ENCODE measurements around the gene PPIH.

Gene PPIH

GRCh38 chr1:42676534-42677087 lies 18.4 kb downstream of the PPIH start:
- Histone ChIP-seq H3K4me3 (ENCODE audit: low read depth in 1 of 2, low read length in 1 of 2) (no peak overlapping the region), H3K4me1 (ENCODE audit: control insufficient read depth in 1 of 2, insufficient read depth in 1 of 2, low read depth in 1 of 2, low read length in 1 of 2) (peaks cover 9 to 14% of the 10 kb centered on the region in 2 experiments), H3K9me3 (no peaks in the 10 kb centered on the region), H3K36me3 (peaks cover 18% of the 10 kb centered on the region), H3K27me3 (no peaks in the 10 kb centered on the region), H3K27ac (no peak overlapping the region)
- TF ChIP-seq CTCF (IDR thresholded peaks at IDR 0.05): no peak

GRCh38 chr1:42679364-42679983 lies 21.3 kb downstream of the PPIH start:
- Histone ChIP-seq H3K9me3 (no peaks in the 10 kb centered on the region), H3K27me3 (no peaks in the 10 kb centered on the region), H3K36me3 (peaks cover 17% of the 10 kb centered on the region), H3K27ac (no peak overlapping the region), H3K4me1 (ENCODE audit: control insufficient read depth in 1 of 2, insufficient read depth in 1 of 2, low read depth in 1 of 2, low read length in 1 of 2) (peaks cover 23 to 31% of the 10 kb centered on the region in 2 experiments), H3K4me3 (ENCODE audit: low read depth in 1 of 2, low read length in 1 of 2) (no peak overlapping the region)
- no peak for TF ChIP-seq CTCF (IDR thresholded peaks at IDR 0.05)

- no peaks in the 10 kb centered on the region for H3K27me3 ChIP-seq
- H3K9me3 ChIP-seq: no peaks in the 10 kb centered on the region
- peaks cover 29 to 31% of the 10 kb centered on the region in 2 experiments for H3K4me1 ChIP-seq (ENCODE audit: control insufficient read depth in 1 of 2, insufficient read depth in 1 of 2, low read depth in 1 of 2, low read length in 1 of 2)
- peaks cover 12% of the 10 kb centered on the region for H3K36me3 ChIP-seq
- no peak overlapping the region for H3K27ac ChIP-seq
- H3K4me3 ChIP-seq (ENCODE audit: low read depth in 1 of 2, low read length in 1 of 2): no peak overlapping the region
- TF ChIP-seq CTCF (IDR thresholded peaks at IDR 0.05): no peak
Measured at GRCh38 chr1:42680055-42680454, 21.8 kb downstream of the PPIH start.

- no peak overlapping the region for H3K27ac ChIP-seq
- no peak for TF ChIP-seq CTCF (IDR thresholded peaks at IDR 0.05)
- H3K36me3 ChIP-seq: peaks cover 1% of the 10 kb centered on the region
- peak overlapping the region; percentile 76 to 79 for H3K4me3 ChIP-seq (ENCODE audit: low read depth in 1 of 2, low read length in 1 of 2)
- no peaks in the 10 kb centered on the region for H3K27me3 ChIP-seq
- no peaks in the 10 kb centered on the region for H3K9me3 ChIP-seq
- peaks cover 31 to 34% of the 10 kb centered on the region in 2 experiments for H3K4me1 ChIP-seq (ENCODE audit: control insufficient read depth in 1 of 2, insufficient read depth in 1 of 2, low read depth in 1 of 2, low read length in 1 of 2)
Measured at GRCh38 chr1:42680921-42681683, 22.9 kb downstream of the PPIH start.

GRCh38 chr1:42681741-42682483 lies 23.7 kb downstream of the PPIH start, which contains the start of gene YBX1:
Gene YBX1, plus strand, starts transcription at chr1:42682418. Its CDS starts 148 bp downstream, at chr1:42682566.
- Histone ChIP-seq H3K9me3 (no peaks in the 10 kb centered on the region), H3K4me1 (ENCODE audit: control insufficient read depth in 1 of 2, insufficient read depth in 1 of 2, low read depth in 1 of 2, low read length in 1 of 2) (peaks cover 31 to 34% of the 10 kb centered on the region in 2 experiments), H3K27me3 (no peaks in the 10 kb centered on the region), H3K4me3 (ENCODE audit: low read depth in 1 of 2, low read length in 1 of 2) (peak within 1 kb of the TSS; percentile 76 to 79), H3K27ac (peak within 1 kb of the TSS; percentile 92), H3K36me3 (no peaks in the 10 kb centered on the region)
- peak; percentile 14 for TF ChIP-seq CTCF (IDR thresholded peaks at IDR 0.05)

All from neutrophil (primary cell).